ENCODE data around the gene CALHM2. TPM values are rescaled to one million over a fixed set of nuclear protein-coding genes. Genes with fewer than 3 reads are reported as not detected.

Gene CALHM2
- total and polyA plus RNA-seq, 2 donors (not counting 1 experiment from before 2014, with no cell fraction given) = 35.8 to 37.2 TPM

DNA sequence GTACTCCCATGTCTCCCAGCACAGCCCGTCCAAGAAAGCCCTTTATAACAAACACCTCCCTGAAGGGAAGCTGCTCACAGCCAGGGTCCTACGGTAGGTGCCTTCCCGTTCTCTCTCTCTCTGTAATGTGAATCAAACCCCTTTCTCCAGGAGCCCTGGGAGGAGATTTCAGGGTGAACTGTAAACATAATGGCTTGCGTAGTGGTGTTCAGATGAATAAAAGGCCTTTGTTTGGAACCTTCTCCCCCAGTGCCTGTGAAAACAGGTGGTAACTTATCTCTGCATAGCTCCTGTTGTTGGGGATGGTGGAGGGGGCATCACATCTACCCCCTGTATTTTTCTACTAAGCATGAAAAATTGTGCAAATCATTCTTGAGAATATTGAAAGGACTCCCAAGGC lies 12.4 kb downstream of the CALHM2 start:
- peaks cover 7% of the 10 kb centered on the region for H3K4me1 ChIP-seq (ENCODE audit: control insufficient read depth, extremely low read depth, insufficient read depth, low read length)
- H2AFZ ChIP-seq (ENCODE audit: low read length) = no peak overlapping the region
- TF ChIP-seq EZH2 (IDR thresholded peaks at IDR 0.05; ENCODE audit: low read length, missing control alignments) = no peak
- TF ChIP-seq, protein P1, sequence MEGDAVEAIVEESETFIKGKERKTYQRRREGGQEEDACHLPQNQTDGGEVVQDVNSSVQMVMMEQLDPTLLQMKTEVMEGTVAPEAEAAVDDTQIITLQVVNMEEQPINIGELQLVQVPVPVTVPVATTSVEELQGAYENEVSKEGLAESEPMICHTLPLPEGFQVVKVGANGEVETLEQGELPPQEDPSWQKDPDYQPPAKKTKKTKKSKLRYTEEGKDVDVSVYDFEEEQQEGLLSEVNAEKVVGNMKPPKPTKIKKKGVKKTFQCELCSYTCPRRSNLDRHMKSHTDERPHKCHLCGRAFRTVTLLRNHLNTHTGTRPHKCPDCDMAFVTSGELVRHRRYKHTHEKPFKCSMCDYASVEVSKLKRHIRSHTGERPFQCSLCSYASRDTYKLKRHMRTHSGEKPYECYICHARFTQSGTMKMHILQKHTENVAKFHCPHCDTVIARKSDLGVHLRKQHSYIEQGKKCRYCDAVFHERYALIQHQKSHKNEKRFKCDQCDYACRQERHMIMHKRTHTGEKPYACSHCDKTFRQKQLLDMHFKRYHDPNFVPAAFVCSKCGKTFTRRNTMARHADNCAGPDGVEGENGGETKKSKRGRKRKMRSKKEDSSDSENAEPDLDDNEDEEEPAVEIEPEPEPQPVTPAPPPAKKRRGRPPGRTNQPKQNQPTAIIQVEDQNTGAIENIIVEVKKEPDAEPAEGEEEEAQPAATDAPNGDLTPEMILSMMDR (conservative IDR thresholded peaks at IDR 0.05 in 1 of 2, IDR thresholded peaks at IDR 0.05 in 1 of 2; ENCODE audit: low read depth in 1 of 2, low read length in 2 of 2) = no peak
- no peak overlapping the region for H3K4me2 ChIP-seq (ENCODE audit: extremely low read depth, insufficient read depth, low read length)
- H3K79me2 ChIP-seq (ENCODE audit: control insufficient read depth, insufficient read depth, low read length) = no peaks in the 10 kb centered on the region
- H3K9me3 ChIP-seq (ENCODE audit: control insufficient read depth, insufficient read depth, low read depth, low read length) = no peaks in the 10 kb centered on the region
- no peaks in the 10 kb centered on the region for H3K27me3 ChIP-seq (ENCODE audit: control insufficient read depth, insufficient read depth, low read length)
- H3K4me3 ChIP-seq (replicated peaks in 1 of 4; ENCODE audit: control extremely low read depth in 1 of 4, insufficient read depth in 1 of 4, low read depth in 3 of 4, low read length in 4 of 4) = no peak overlapping the region
- no peak for DNase-seq (ENCODE audit: low read depth in 2 of 2)
- H4K20me1 ChIP-seq (ENCODE audit: control insufficient read depth, extremely low read depth, insufficient read depth, low read length) = no peaks in the 10 kb centered on the region
- H3K9ac ChIP-seq (ENCODE audit: insufficient read depth, low read length) = no peak overlapping the region
- H3K27ac ChIP-seq (ENCODE audit: insufficient read depth, low read length) = no peak overlapping the region
- H3K36me3 ChIP-seq (ENCODE audit: control insufficient read depth, insufficient read depth, low read length) = peaks cover 27% of the 10 kb centered on the region

DNA sequence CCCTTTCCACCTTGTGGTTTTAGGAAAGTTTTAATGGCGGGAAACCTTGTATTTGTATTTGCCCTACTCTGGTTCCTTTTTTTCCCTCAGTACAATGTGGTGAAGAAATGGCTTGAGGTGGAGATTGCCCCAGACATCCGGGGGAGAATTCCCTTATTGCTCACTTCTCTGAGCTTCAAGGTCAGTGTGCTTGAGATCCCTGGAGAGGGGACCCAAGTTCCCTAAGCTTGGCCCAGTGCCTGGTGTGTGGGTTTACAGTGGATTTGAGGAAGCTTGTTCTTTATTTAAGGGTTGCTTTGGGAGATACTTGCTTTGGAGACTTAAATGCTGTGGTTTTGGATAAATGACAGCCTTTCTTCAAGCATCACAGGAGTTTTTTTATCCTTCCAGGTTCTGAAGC lies 18.3 kb downstream of the CALHM2 start:
- H2AFZ ChIP-seq (ENCODE audit: low read length) = no peak overlapping the region
- H3K4me1 ChIP-seq (ENCODE audit: control insufficient read depth, extremely low read depth, insufficient read depth, low read length) = no peaks in the 10 kb centered on the region
- no peak for TF ChIP-seq EZH2 (IDR thresholded peaks at IDR 0.05; ENCODE audit: low read length, missing control alignments)
- TF ChIP-seq, protein P1 (conservative IDR thresholded peaks at IDR 0.05 in 1 of 2, IDR thresholded peaks at IDR 0.05 in 1 of 2; ENCODE audit: low read depth in 1 of 2, low read length in 2 of 2) = no peak
- H4K20me1 ChIP-seq (ENCODE audit: control insufficient read depth, extremely low read depth, insufficient read depth, low read length) = no peaks in the 10 kb centered on the region
- peaks cover 10% of the 10 kb centered on the region for H3K36me3 ChIP-seq (ENCODE audit: control insufficient read depth, insufficient read depth, low read length)
- no peak overlapping the region for H3K4me2 ChIP-seq (ENCODE audit: extremely low read depth, insufficient read depth, low read length)
- H3K9ac ChIP-seq (ENCODE audit: insufficient read depth, low read length) = no peak overlapping the region
- H3K4me3 ChIP-seq (replicated peaks in 1 of 4; ENCODE audit: control extremely low read depth in 1 of 4, insufficient read depth in 1 of 4, low read depth in 3 of 4, low read length in 4 of 4) = no peak overlapping the region
- H3K27me3 ChIP-seq (ENCODE audit: control insufficient read depth, insufficient read depth, low read length) = no peaks in the 10 kb centered on the region
- H3K9me3 ChIP-seq (ENCODE audit: control insufficient read depth, insufficient read depth, low read depth, low read length) = no peaks in the 10 kb centered on the region
- peak in 1 of 2 donors; percentile 10 for DNase-seq (ENCODE audit: low read depth in 2 of 2)
- H3K79me2 ChIP-seq (ENCODE audit: control insufficient read depth, insufficient read depth, low read length) = no peaks in the 10 kb centered on the region
- H3K27ac ChIP-seq (ENCODE audit: insufficient read depth, low read length) = no peak overlapping the region

DNA sequence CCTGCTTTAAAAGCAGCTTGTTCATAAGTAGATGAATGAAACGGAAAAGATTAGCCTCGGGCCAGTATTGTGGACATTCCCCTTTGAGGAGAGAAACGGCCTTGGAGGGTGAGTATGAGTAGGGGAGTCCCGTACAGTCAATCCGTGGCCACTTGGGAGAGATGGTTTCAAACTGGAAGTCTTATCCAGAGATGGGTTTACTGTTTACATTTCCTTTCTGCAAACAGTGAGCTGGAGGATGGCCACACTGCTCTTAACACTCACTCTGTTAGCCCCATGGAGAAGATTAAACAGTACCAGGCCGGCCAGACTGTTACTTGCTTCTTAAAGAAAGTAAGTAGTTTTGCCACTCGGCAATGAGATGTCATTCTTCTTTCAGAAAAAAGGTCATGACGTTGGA lies 20.3 kb downstream of the CALHM2 start:
- Histone ChIP-seq H2AFZ (ENCODE audit: low read length) (no peak overlapping the region), H4K20me1 (ENCODE audit: control insufficient read depth, extremely low read depth, insufficient read depth, low read length) (no peaks in the 10 kb centered on the region), H3K27ac (ENCODE audit: insufficient read depth, low read length) (no peak overlapping the region), H3K9me3 (ENCODE audit: control insufficient read depth, insufficient read depth, low read depth, low read length) (no peaks in the 10 kb centered on the region), H3K79me2 (ENCODE audit: control insufficient read depth, insufficient read depth, low read length) (no peaks in the 10 kb centered on the region), H3K27me3 (ENCODE audit: control insufficient read depth, insufficient read depth, low read length) (no peaks in the 10 kb centered on the region), H3K4me1 (ENCODE audit: control insufficient read depth, extremely low read depth, insufficient read depth, low read length) (no peaks in the 10 kb centered on the region), H3K4me3 (replicated peaks in 1 of 4; ENCODE audit: control extremely low read depth in 1 of 4, insufficient read depth in 1 of 4, low read depth in 3 of 4, low read length in 4 of 4) (no peak overlapping the region), H3K36me3 (ENCODE audit: control insufficient read depth, insufficient read depth, low read length) (peaks cover 12% of the 10 kb centered on the region), H3K9ac (ENCODE audit: insufficient read depth, low read length) (no peak overlapping the region), H3K4me2 (ENCODE audit: extremely low read depth, insufficient read depth, low read length) (no peak overlapping the region)
- DNase-seq (ENCODE audit: low read depth in 2 of 2) = peak in 1 of 2 donors; percentile 21
- TF ChIP-seq EZH2 (IDR thresholded peaks at IDR 0.05; ENCODE audit: low read length, missing control alignments) = no peak

All from fibroblast of lung (primary cell).